Measurements from ENCODE around the gene ZNF200. TPM values are rescaled to one million over a fixed set of nuclear protein-coding genes. Genes with fewer than 3 reads are reported as not detected.

Gene ZNF200
- total RNA-seq, 4 donors from 2014 or later = 0.49 to 3.2 (median 2.2) TPM

GRCh38 chr16:3242709-3243108 lies 7.8 kb upstream of the ZNF200 start:
- TF ChIP-seq POLR2A (IDR thresholded peaks at IDR 0.05) (no peak), CTCF (IDR thresholded peaks at IDR 0.05 in 4 of 5, conservative IDR thresholded peaks at IDR 0.05 in 1 of 5) (no peak)
- Histone ChIP-seq H3K36me3 (no peaks in the 10 kb centered on the region), H3K4me3 (no peak overlapping the region), H3K9me3 (no peaks in the 10 kb centered on the region), H3K4me1 (no peaks in the 10 kb centered on the region), H3K27ac (no peak overlapping the region), H3K27me3 (no peaks in the 10 kb centered on the region)
- no peak for ATAC-seq
- in situ Hi-C loops (cut with MboI; ENCODE audit: low sequenced_read_pairs in 4 of 4) (no loop called here), intact Hi-C loops (cut with DNase I; ENCODE audit: low total_unique reads) (no loop called here)
- no peak for DNase-seq

GRCh38 chr16:3241761-3242160 lies 6.8 kb upstream of the ZNF200 start:
- ATAC-seq = no peak
- no peaks in the 10 kb centered on the region for H3K36me3 ChIP-seq
- H3K9me3 ChIP-seq = no peaks in the 10 kb centered on the region
- TF ChIP-seq POLR2A (IDR thresholded peaks at IDR 0.05) (no peak), CTCF (IDR thresholded peaks at IDR 0.05 in 4 of 5, conservative IDR thresholded peaks at IDR 0.05 in 1 of 5) (no peak)
- intact Hi-C loops (cut with DNase I; ENCODE audit: low total_unique reads) (no loop called here), in situ Hi-C loops (cut with MboI; ENCODE audit: low sequenced_read_pairs in 4 of 4) (no loop called here)
- H3K27me3 ChIP-seq = no peaks in the 10 kb centered on the region
- DNase-seq = no peak
- H3K4me3 ChIP-seq = no peak overlapping the region
- H3K4me1 ChIP-seq = no peaks in the 10 kb centered on the region
- no peak overlapping the region for H3K27ac ChIP-seq

GRCh38 chr16:3235856-3236669 lies 1.1 kb upstream of the ZNF200 start:
- H3K4me1 ChIP-seq = peaks cover 12% of the 10 kb centered on the region in 2 donors
- peaks cover 10 to 23% of the 10 kb centered on the region in 2 donors for H3K36me3 ChIP-seq
- no peaks in the 10 kb centered on the region for H3K27me3 ChIP-seq
- H3K9me3 ChIP-seq = no peaks in the 10 kb centered on the region
- H3K27ac ChIP-seq = no peak overlapping the region
- in situ Hi-C loops (cut with MboI; ENCODE audit: low sequenced_read_pairs in 4 of 4) (no loop called here), intact Hi-C loops (cut with DNase I; ENCODE audit: low total_unique reads) (loop anchor here (1.0 to 5.0 kb wide), 6 partner anchors 28 to 266 kb away; partner anchors contain the start of genes CLUAP1, TIGD7, ZNF174 and ZNF263)
- no peak for TF ChIP-seq CTCF (IDR thresholded peaks at IDR 0.05 in 4 of 5, conservative IDR thresholded peaks at IDR 0.05 in 1 of 5)
- TF ChIP-seq POLR2A (IDR thresholded peaks at IDR 0.05) = no peak
- ATAC-seq (no peak), DNase-seq (no peak)
- no peak overlapping the region for H3K4me3 ChIP-seq

- Histone ChIP-seq H3K27me3 (no peaks in the 10 kb centered on the region), H3K4me3 (peak overlapping the region; percentile 87 to 100 (median 99)), H3K4me1 (peaks cover 12% of the 10 kb centered on the region in 2 donors), H3K27ac (peak overlapping the region; percentile 96 to 100 (median 98)), H3K9me3 (peaks cover 0 to 3% (median 0%) of the 10 kb centered on the region in 3 donors), H3K36me3 (peaks cover 12 to 39% of the 10 kb centered on the region in 2 donors)
- intact Hi-C loops (cut with DNase I; ENCODE audit: low total_unique reads) (loop anchor here (2.0 to 5.0 kb wide), 2 partner anchors 166 to 482 kb away; partner anchors contain the start of genes SRRM2, ZNF174 and ZSCAN32), in situ Hi-C loops (cut with MboI; ENCODE audit: low sequenced_read_pairs in 4 of 4) (no loop called here)
- no peak for TF ChIP-seq POLR2A (IDR thresholded peaks at IDR 0.05)
- no peak for TF ChIP-seq CTCF (IDR thresholded peaks at IDR 0.05 in 4 of 5, conservative IDR thresholded peaks at IDR 0.05 in 1 of 5)
- DNase-seq (no peak), ATAC-seq (peak in 1 of 2 donors; percentile 6)
These were observed 458 bp downstream of the ZNF200 start for GRCh38 chr16:3234543-3234856.
